HCT116 (cell line): ENCODE measurements around the gene KCNJ1. TPM values are rescaled to one million over a fixed set of nuclear protein-coding genes. Genes with fewer than 3 reads are reported as not detected.

Experiments
- ATAC-seq: fragments of 200-7000 bp; cut with Tn5 transposase; 2 replicates; pipeline ENCODE4 v1.9.1; 2020; ENCODE audit warnings: mild to moderate bottlenecking, moderate library complexity
- BruUV-seq: library from RNA; stranded (reverse); fragments of 400-500 nt; replicated peaks from 2 replicates; lab custom pipeline; 2021; lab: Mats Ljungman, UMichigan
- CTCF ChIA-PET: fragments of 300-600 bp; sonication (Branson Sonifier 250); formaldehyde crosslinking; loops from one replicate; lab custom pipeline; 2021; ENCODE audit warnings: antibody characterized with exemption; lab: Charles Lee
- POLR2A ChIA-PET: fragments of 300-600, 350-600 bp; sonication (Branson Sonifier 250); formaldehyde crosslinking; loops from one replicate; lab custom pipeline; 2021; ENCODE audit warnings: antibody characterized with exemption; lab: Charles Lee
- RAD21 ChIA-PET, 2 experiments: fragments of 300-600 bp; sonication (Branson Sonifier 250); formaldehyde crosslinking; loops; one replicate each; lab custom pipeline; 2023; ENCODE audit warnings: low total read pairs in 2 of 2; ENCODE audit not compliant: uncharacterized antibody in 2 of 2, unreplicated experiment in 2 of 2, low non-redundant PET in 1 of 2; lab: Charles Lee
- DNase-seq: peaks from one replicate; pipeline ENCODE4 v3.0.0-alpha.2; 2010; ENCODE audit warnings: low read depth, low spot score
- H2AFZ ChIP-seq: fragments of 200-600 bp; shearing (Covaris generic), sonication (generic); 2 replicates; pipeline ENCODE4 v1.6.1; 2017; ENCODE audit warnings: low read depth, mixed run types, mixed read lengths, antibody characterized with exemption, low read length; ENCODE audit not compliant: poor library complexity, severe bottlenecking
- H3K27ac ChIP-seq: 2 replicates; pipeline ENCODE4 v1.5.1; 2012; ENCODE audit warnings: low read depth, low read length
- H3K27me3 ChIP-seq: fragments of 200-600 bp; sonication (generic); 2 replicates; pipeline ENCODE4 v1.6.1; 2016; ENCODE audit warnings: mixed run types, low read length, mixed read lengths; ENCODE audit not compliant: insufficient read depth
- H3K36me3 ChIP-seq, 2 experiments: fragments of 200-500 bp in 1 of 2; fragments of 200-600 bp in 1 of 2; sonication (Bioruptor generic) in 1 of 2; sonication (generic) in 1 of 2; 2 replicates each; pipeline versions ENCODE4 v1.5.1 to v1.6.1; 2014 to 2016; ENCODE audit warnings: low read length in 2 of 2, inconsistent platforms in 1 of 2, mixed read lengths in 1 of 2, mixed run types in 1 of 2; ENCODE audit not compliant: insufficient read depth in 2 of 2, control insufficient read depth in 1 of 2
- H3K4me1 ChIP-seq, 2 experiments: fragments of 200-600 bp in 1 of 2; sonication (generic) in 1 of 2; 2 replicates each; pipeline versions ENCODE4 v1.5.1 to v1.6.1; 2012 to 2017; ENCODE audit warnings: low read length in 2 of 2, inconsistent platforms in 1 of 2, mild to moderate bottlenecking in 1 of 2, mixed read lengths in 1 of 2, mixed run types in 1 of 2, moderate library complexity in 1 of 2; ENCODE audit not compliant: insufficient read depth in 2 of 2, control insufficient read depth in 1 of 2
- H3K4me2 ChIP-seq: fragments of 200-600 bp; sonication (generic); 2 replicates; pipeline ENCODE4 v1.6.1; 2017; ENCODE audit warnings: mixed run types, low read length, mixed read lengths
- H3K4me3 ChIP-seq, 2 experiments: fragments of 200-600 bp in 1 of 2; sonication (generic) in 1 of 2; replicated peaks in 1 of 2; 2 replicates each; pipeline ENCODE4 v1.5.1; 2011 to 2016; ENCODE audit warnings: low read length in 2 of 2, control low read depth in 1 of 2, low read depth in 1 of 2, mild to moderate bottlenecking in 1 of 2, mixed read lengths in 1 of 2, mixed run types in 1 of 2
- H3K79me2 ChIP-seq: fragments of 200-600 bp; sonication (generic); 2 replicates; pipeline ENCODE4 v1.6.1; 2017; ENCODE audit warnings: mild to moderate bottlenecking, mixed run types, low read length, moderate library complexity, mixed read lengths; ENCODE audit not compliant: insufficient read depth
- H3K9ac ChIP-seq: fragments of 200-600 bp; sonication (generic); 2 replicates; pipeline ENCODE4 v1.6.1; 2016; ENCODE audit warnings: low read length, mixed read lengths
- H3K9me2 ChIP-seq: fragments of 200-600 bp; sonication (generic), shearing (Covaris generic); 2 replicates; pipeline ENCODE4 v1.6.1; 2017; ENCODE audit warnings: mixed run types, mild to moderate bottlenecking, moderate library complexity; ENCODE audit not compliant: insufficient read depth
- H3K9me3 ChIP-seq, 2 experiments: fragments of 200-500 bp in 1 of 2; fragments of 200-600 bp in 1 of 2; sonication (Bioruptor generic) in 1 of 2; sonication (generic) in 1 of 2; 2 replicates each; pipeline ENCODE4 v1.6.1; 2014 to 2017; ENCODE audit warnings: low read length in 2 of 2, mixed read lengths in 2 of 2, inconsistent platforms in 1 of 2, low read depth in 1 of 2, mild to moderate bottlenecking in 1 of 2, mixed run types in 1 of 2, moderate library complexity in 1 of 2; ENCODE audit not compliant: control insufficient read depth in 1 of 2, insufficient read depth in 1 of 2
- H4K20me1 ChIP-seq: fragments of 200-600 bp; sonication (generic), shearing (Covaris generic); 2 replicates; pipeline ENCODE4 v1.6.1; 2017; ENCODE audit warnings: mixed run types, mild to moderate bottlenecking, moderate library complexity; ENCODE audit not compliant: insufficient read depth
- CBX3 ChIP-seq: IDR thresholded peaks from 2 replicates; pipeline ENCODE4 v1.6.1; 2012; ENCODE audit warnings: low read depth
- EZH2 ChIP-seq: fragments of 200-600 bp; sonication (generic); IDR thresholded peaks from 2 replicates; pipeline ENCODE4 v1.6.1; 2017; ENCODE audit warnings: antibody characterized with exemption, mixed run types
- EZH2phosphoT487 ChIP-seq: fragments of 200-600 bp; IDR thresholded peaks from 2 replicates; pipeline ENCODE4 v1.6.1; 2018; ENCODE audit warnings: antibody characterized with exemption, borderline replicate concordance
- FOSL1 ChIP-seq: IDR thresholded peaks from 2 replicates; pipeline ENCODE4 v1.6.1; 2012; ENCODE audit warnings: low read depth
- JUND ChIP-seq: IDR thresholded peaks from 2 replicates; pipeline ENCODE4 v1.6.1; 2012
- POLR2A ChIP-seq: IDR thresholded peaks from 2 replicates; pipeline ENCODE4 v1.7.0; 2011; ENCODE audit warnings: borderline replicate concordance; ENCODE audit not compliant: insufficient read depth, insufficient read length; ENCODE audit errors: extremely low read depth
- POLR2AphosphoS5 ChIP-seq: IDR thresholded peaks from 2 replicates; pipeline ENCODE4 v1.6.1; 2011; ENCODE audit warnings: mild to moderate bottlenecking, low read depth, low read length, moderate library complexity
- RAD21 ChIP-seq: IDR thresholded peaks from 2 replicates; pipeline ENCODE4 v1.6.1; 2012; ENCODE audit warnings: low read depth, mild to moderate bottlenecking
- SIN3A ChIP-seq: IDR thresholded peaks from 2 replicates; pipeline ENCODE4 v1.6.1; 2012; ENCODE audit warnings: low read depth
- SP1 ChIP-seq: IDR thresholded peaks from 2 replicates; pipeline ENCODE4 v1.6.1; 2012; ENCODE audit warnings: low read depth
- SRF ChIP-seq: IDR thresholded peaks from 2 replicates; pipeline ENCODE4 v1.6.1; 2012; ENCODE audit warnings: low read depth
- ZBTB33 ChIP-seq: IDR thresholded peaks from 2 replicates; pipeline ENCODE4 v1.6.1; 2011; ENCODE audit warnings: mild to moderate bottlenecking, low read length, moderate library complexity; ENCODE audit not compliant: insufficient replicate concordance; ENCODE audit errors: extremely low read depth
- ZFX ChIP-seq: fragments of 450-650 bp; IDR thresholded peaks from 2 replicates; pipeline ENCODE4 v1.6.1; 2017
- ZNF274 ChIP-seq: fragments of 200-500 bp; sonication (Bioruptor generic); IDR thresholded peaks from 2 replicates; pipeline ENCODE4 v1.6.1; 2014; ENCODE audit warnings: mild to moderate bottlenecking, low read depth, low read length, inconsistent platforms
- intact Hi-C: fragments of 100-400 bp; cut with micrococcal nuclease; formaldehyde crosslinking; loops from 2 replicates; pipeline ENCODE4 v1.10.0; 2022
- total RNA-seq: library from RNA; stranded (reverse); gene quantifications from one replicate; pipeline ENCODE4 v1.2.1, GENCODE V29; 2021; ENCODE audit not compliant: unreplicated experiment
- TF ChIP-seq, protein P1 (sequence below): IDR thresholded peaks from 2 replicates; pipeline ENCODE4 v1.6.1; 2012; ENCODE audit warnings: low read depth

The KCNJ1 gene
- total RNA-seq, 1 experiment from 2014 or later, result 0.15 TPM

GRCh38 chr11:128834157-128834556 is 32.9 kb downstream of the KCNJ1 start:
- RAD21 ChIA-PET, result no interaction called here
- no peak overlapping the region for H3K4me2 ChIP-seq
- H3K36me3 ChIP-seq, result no peaks in the 10 kb centered on the region
- H3K9me3 ChIP-seq, result no peaks in the 10 kb centered on the region
- CTCF ChIA-PET, result no interaction called here
- ATAC-seq, result no peak
- H3K9me2 ChIP-seq, result no peaks in the 10 kb centered on the region
- POLR2A ChIA-PET, result no interaction called here
- TF ChIP-seq SRF (no peak), EZH2 (no peak), POLR2AphosphoS5 (no peak), CBX3 (no peak), SIN3A (no peak), FOSL1 (no peak), EZH2phosphoT487 (no peak), ZFX (no peak), POLR2A (no peak), RAD21 (no peak), JUND (no peak), SP1 (no peak), ZBTB33 (no peak), ZNF274 (no peak)
- TF ChIP-seq, protein P1, sequence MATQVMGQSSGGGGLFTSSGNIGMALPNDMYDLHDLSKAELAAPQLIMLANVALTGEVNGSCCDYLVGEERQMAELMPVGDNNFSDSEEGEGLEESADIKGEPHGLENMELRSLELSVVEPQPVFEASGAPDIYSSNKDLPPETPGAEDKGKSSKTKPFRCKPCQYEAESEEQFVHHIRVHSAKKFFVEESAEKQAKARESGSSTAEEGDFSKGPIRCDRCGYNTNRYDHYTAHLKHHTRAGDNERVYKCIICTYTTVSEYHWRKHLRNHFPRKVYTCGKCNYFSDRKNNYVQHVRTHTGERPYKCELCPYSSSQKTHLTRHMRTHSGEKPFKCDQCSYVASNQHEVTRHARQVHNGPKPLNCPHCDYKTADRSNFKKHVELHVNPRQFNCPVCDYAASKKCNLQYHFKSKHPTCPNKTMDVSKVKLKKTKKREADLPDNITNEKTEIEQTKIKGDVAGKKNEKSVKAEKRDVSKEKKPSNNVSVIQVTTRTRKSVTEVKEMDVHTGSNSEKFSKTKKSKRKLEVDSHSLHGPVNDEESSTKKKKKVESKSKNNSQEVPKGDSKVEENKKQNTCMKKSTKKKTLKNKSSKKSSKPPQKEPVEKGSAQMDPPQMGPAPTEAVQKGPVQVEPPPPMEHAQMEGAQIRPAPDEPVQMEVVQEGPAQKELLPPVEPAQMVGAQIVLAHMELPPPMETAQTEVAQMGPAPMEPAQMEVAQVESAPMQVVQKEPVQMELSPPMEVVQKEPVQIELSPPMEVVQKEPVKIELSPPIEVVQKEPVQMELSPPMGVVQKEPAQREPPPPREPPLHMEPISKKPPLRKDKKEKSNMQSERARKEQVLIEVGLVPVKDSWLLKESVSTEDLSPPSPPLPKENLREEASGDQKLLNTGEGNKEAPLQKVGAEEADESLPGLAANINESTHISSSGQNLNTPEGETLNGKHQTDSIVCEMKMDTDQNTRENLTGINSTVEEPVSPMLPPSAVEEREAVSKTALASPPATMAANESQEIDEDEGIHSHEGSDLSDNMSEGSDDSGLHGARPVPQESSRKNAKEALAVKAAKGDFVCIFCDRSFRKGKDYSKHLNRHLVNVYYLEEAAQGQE, result no peak
- TF ChIP-seq, all 23 proteins: peak for 0
- H3K9ac ChIP-seq, result no peak overlapping the region
- no peak overlapping the region for H3K27ac ChIP-seq
- BruUV-seq, result no TSS peak
- H3K4me3 ChIP-seq, result no peak overlapping the region
- intact Hi-C loops, result loop anchor here (5.0 kb wide), 1 partner anchor 542 kb away; no protein-coding TSS in a partner anchor
- no peak overlapping the region for H2AFZ ChIP-seq
- H3K27me3 ChIP-seq, result peaks cover 5% of the 10 kb centered on the region; the same call in 1 of the 2 replicates
- H3K79me2 ChIP-seq, result no peaks in the 10 kb centered on the region
- H4K20me1 ChIP-seq, result no peaks in the 10 kb centered on the region
- no peak for DNase-seq
- no peaks in the 10 kb centered on the region for H3K4me1 ChIP-seq
